HCT116 (cell line): ENCODE data around the gene WNT16. TPM values are rescaled to one million over a fixed set of nuclear protein-coding genes. Genes with fewer than 3 reads are reported as not detected.

Experiments
- ATAC-seq: fragments of 200-7000 bp; cut with Tn5 transposase; 2 replicates; pipeline ENCODE4 v1.9.1; 2020; ENCODE audit warnings: mild to moderate bottlenecking, moderate library complexity
- BruUV-seq: library from RNA; stranded (reverse); fragments of 400-500 nt; replicated peaks from 2 replicates; lab custom pipeline; 2021; lab: Mats Ljungman, UMichigan
- CTCF ChIA-PET: fragments of 300-600 bp; sonication (Branson Sonifier 250); formaldehyde crosslinking; loops from one replicate; lab custom pipeline; 2021; ENCODE audit warnings: antibody characterized with exemption; lab: Charles Lee
- POLR2A ChIA-PET: fragments of 300-600, 350-600 bp; sonication (Branson Sonifier 250); formaldehyde crosslinking; loops from one replicate; lab custom pipeline; 2021; ENCODE audit warnings: antibody characterized with exemption; lab: Charles Lee
- RAD21 ChIA-PET, 2 experiments: fragments of 300-600 bp; sonication (Branson Sonifier 250); formaldehyde crosslinking; loops; one replicate each; lab custom pipeline; 2023; ENCODE audit warnings: low total read pairs in 2 of 2; ENCODE audit not compliant: uncharacterized antibody in 2 of 2, unreplicated experiment in 2 of 2, low non-redundant PET in 1 of 2; lab: Charles Lee
- DNase-seq: peaks from one replicate; pipeline ENCODE4 v3.0.0-alpha.2; 2010; ENCODE audit warnings: low read depth, low spot score
- H2AFZ ChIP-seq: fragments of 200-600 bp; shearing (Covaris generic), sonication (generic); 2 replicates; pipeline ENCODE4 v1.6.1; 2017; ENCODE audit warnings: low read depth, mixed run types, mixed read lengths, antibody characterized with exemption, low read length; ENCODE audit not compliant: poor library complexity, severe bottlenecking
- H3K27ac ChIP-seq: 2 replicates; pipeline ENCODE4 v1.5.1; 2012; ENCODE audit warnings: low read depth, low read length
- H3K27me3 ChIP-seq: fragments of 200-600 bp; sonication (generic); 2 replicates; pipeline ENCODE4 v1.6.1; 2016; ENCODE audit warnings: mixed run types, low read length, mixed read lengths; ENCODE audit not compliant: insufficient read depth
- H3K36me3 ChIP-seq, 2 experiments: fragments of 200-500 bp in 1 of 2; fragments of 200-600 bp in 1 of 2; sonication (Bioruptor generic) in 1 of 2; sonication (generic) in 1 of 2; 2 replicates each; pipeline versions ENCODE4 v1.5.1 to v1.6.1; 2014 to 2016; ENCODE audit warnings: low read length in 2 of 2, inconsistent platforms in 1 of 2, mixed read lengths in 1 of 2, mixed run types in 1 of 2; ENCODE audit not compliant: insufficient read depth in 2 of 2, control insufficient read depth in 1 of 2
- H3K4me1 ChIP-seq, 2 experiments: fragments of 200-600 bp in 1 of 2; sonication (generic) in 1 of 2; 2 replicates each; pipeline versions ENCODE4 v1.5.1 to v1.6.1; 2012 to 2017; ENCODE audit warnings: low read length in 2 of 2, inconsistent platforms in 1 of 2, mild to moderate bottlenecking in 1 of 2, mixed read lengths in 1 of 2, mixed run types in 1 of 2, moderate library complexity in 1 of 2; ENCODE audit not compliant: insufficient read depth in 2 of 2, control insufficient read depth in 1 of 2
- H3K4me2 ChIP-seq: fragments of 200-600 bp; sonication (generic); 2 replicates; pipeline ENCODE4 v1.6.1; 2017; ENCODE audit warnings: mixed run types, low read length, mixed read lengths
- H3K4me3 ChIP-seq, 2 experiments: fragments of 200-600 bp in 1 of 2; sonication (generic) in 1 of 2; replicated peaks in 1 of 2; 2 replicates each; pipeline ENCODE4 v1.5.1; 2011 to 2016; ENCODE audit warnings: low read length in 2 of 2, control low read depth in 1 of 2, low read depth in 1 of 2, mild to moderate bottlenecking in 1 of 2, mixed read lengths in 1 of 2, mixed run types in 1 of 2
- H3K79me2 ChIP-seq: fragments of 200-600 bp; sonication (generic); 2 replicates; pipeline ENCODE4 v1.6.1; 2017; ENCODE audit warnings: mild to moderate bottlenecking, mixed run types, low read length, moderate library complexity, mixed read lengths; ENCODE audit not compliant: insufficient read depth
- H3K9ac ChIP-seq: fragments of 200-600 bp; sonication (generic); 2 replicates; pipeline ENCODE4 v1.6.1; 2016; ENCODE audit warnings: low read length, mixed read lengths
- H3K9me2 ChIP-seq: fragments of 200-600 bp; sonication (generic), shearing (Covaris generic); 2 replicates; pipeline ENCODE4 v1.6.1; 2017; ENCODE audit warnings: mixed run types, mild to moderate bottlenecking, moderate library complexity; ENCODE audit not compliant: insufficient read depth
- H3K9me3 ChIP-seq, 2 experiments: fragments of 200-500 bp in 1 of 2; fragments of 200-600 bp in 1 of 2; sonication (Bioruptor generic) in 1 of 2; sonication (generic) in 1 of 2; 2 replicates each; pipeline ENCODE4 v1.6.1; 2014 to 2017; ENCODE audit warnings: low read length in 2 of 2, mixed read lengths in 2 of 2, inconsistent platforms in 1 of 2, low read depth in 1 of 2, mild to moderate bottlenecking in 1 of 2, mixed run types in 1 of 2, moderate library complexity in 1 of 2; ENCODE audit not compliant: control insufficient read depth in 1 of 2, insufficient read depth in 1 of 2
- H4K20me1 ChIP-seq: fragments of 200-600 bp; sonication (generic), shearing (Covaris generic); 2 replicates; pipeline ENCODE4 v1.6.1; 2017; ENCODE audit warnings: mixed run types, mild to moderate bottlenecking, moderate library complexity; ENCODE audit not compliant: insufficient read depth
- CBX3 ChIP-seq: IDR thresholded peaks from 2 replicates; pipeline ENCODE4 v1.6.1; 2012; ENCODE audit warnings: low read depth
- EZH2 ChIP-seq: fragments of 200-600 bp; sonication (generic); IDR thresholded peaks from 2 replicates; pipeline ENCODE4 v1.6.1; 2017; ENCODE audit warnings: antibody characterized with exemption, mixed run types
- JUND ChIP-seq: IDR thresholded peaks from 2 replicates; pipeline ENCODE4 v1.6.1; 2012
- POLR2A ChIP-seq: IDR thresholded peaks from 2 replicates; pipeline ENCODE4 v1.7.0; 2011; ENCODE audit warnings: borderline replicate concordance; ENCODE audit not compliant: insufficient read depth, insufficient read length; ENCODE audit errors: extremely low read depth
- POLR2AphosphoS5 ChIP-seq: IDR thresholded peaks from 2 replicates; pipeline ENCODE4 v1.6.1; 2011; ENCODE audit warnings: mild to moderate bottlenecking, low read depth, low read length, moderate library complexity
- SIN3A ChIP-seq: IDR thresholded peaks from 2 replicates; pipeline ENCODE4 v1.6.1; 2012; ENCODE audit warnings: low read depth
- SRF ChIP-seq: IDR thresholded peaks from 2 replicates; pipeline ENCODE4 v1.6.1; 2012; ENCODE audit warnings: low read depth
- ZFX ChIP-seq: fragments of 450-650 bp; IDR thresholded peaks from 2 replicates; pipeline ENCODE4 v1.6.1; 2017
- intact Hi-C: fragments of 100-400 bp; cut with micrococcal nuclease; formaldehyde crosslinking; loops from 2 replicates; pipeline ENCODE4 v1.10.0; 2022
- total RNA-seq: library from RNA; stranded (reverse); gene quantifications from one replicate; pipeline ENCODE4 v1.2.1, GENCODE V29; 2021; ENCODE audit not compliant: unreplicated experiment

The WNT16 gene
- total RNA-seq, 1 experiment from 2014 or later: 152 TPM

DNA sequence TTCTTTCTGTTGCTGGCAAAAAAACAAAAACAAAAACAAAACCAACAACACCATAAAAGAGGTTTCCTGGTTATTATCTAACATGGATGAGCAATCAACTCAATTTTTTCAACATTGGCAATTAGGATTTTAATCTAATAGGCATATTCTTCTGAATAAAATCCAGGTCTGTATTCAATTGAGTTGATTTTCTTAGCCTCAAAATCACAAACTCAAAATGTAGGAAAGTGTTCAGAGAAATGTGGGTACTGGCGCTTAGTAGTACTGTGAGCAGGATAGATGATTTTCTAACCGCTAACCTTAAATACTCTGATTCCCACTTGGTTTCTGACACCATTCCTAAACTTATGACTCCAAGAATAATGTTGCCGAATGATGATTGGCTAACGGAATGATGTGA lies 5.6 kb downstream of the WNT16 start:
- Histone ChIP-seq H3K36me3 (peaks cover 38 to 58% of the 10 kb centered on the region in 2 experiments), H4K20me1 (no peaks in the 10 kb centered on the region), H3K4me3 (no peak overlapping the region), H3K9me3 (no peaks in the 10 kb centered on the region), H3K79me2 (peaks cover 100% of the 10 kb centered on the region), H3K4me2 (no peak overlapping the region), H3K9me2 (no peaks in the 10 kb centered on the region), H3K9ac (no peak overlapping the region), H3K27ac (peak overlapping the region; percentile 11; the same call in 1 of the 2 replicates), H2AFZ (no peak overlapping the region), H3K4me1 (peaks cover 20 to 61% of the 10 kb centered on the region in 2 experiments; a peak in 3 of 4 replicates), H3K27me3 (no peaks in the 10 kb centered on the region)
- intact Hi-C loops: loop anchor here (5.0 to 10.0 kb wide), 2 partner anchors 207 to 350 kb away; partner anchors contain the start of gene CPED1
- ATAC-seq: no peak
- ChIA-PET POLR2A (no interaction called here), RAD21 (no interaction called here), CTCF (no interaction called here)
- TF ChIP-seq POLR2A: no peak
- TF ChIP-seq CBX3: no peak
- no peak for TF ChIP-seq SRF
- no peak for TF ChIP-seq EZH2
- TF ChIP-seq ZFX: no peak
- TF ChIP-seq POLR2AphosphoS5: peak; percentile 28; the same call in 1 of the 2 replicates
- BruUV-seq: no TSS peak
- DNase-seq: no peak

DNA sequence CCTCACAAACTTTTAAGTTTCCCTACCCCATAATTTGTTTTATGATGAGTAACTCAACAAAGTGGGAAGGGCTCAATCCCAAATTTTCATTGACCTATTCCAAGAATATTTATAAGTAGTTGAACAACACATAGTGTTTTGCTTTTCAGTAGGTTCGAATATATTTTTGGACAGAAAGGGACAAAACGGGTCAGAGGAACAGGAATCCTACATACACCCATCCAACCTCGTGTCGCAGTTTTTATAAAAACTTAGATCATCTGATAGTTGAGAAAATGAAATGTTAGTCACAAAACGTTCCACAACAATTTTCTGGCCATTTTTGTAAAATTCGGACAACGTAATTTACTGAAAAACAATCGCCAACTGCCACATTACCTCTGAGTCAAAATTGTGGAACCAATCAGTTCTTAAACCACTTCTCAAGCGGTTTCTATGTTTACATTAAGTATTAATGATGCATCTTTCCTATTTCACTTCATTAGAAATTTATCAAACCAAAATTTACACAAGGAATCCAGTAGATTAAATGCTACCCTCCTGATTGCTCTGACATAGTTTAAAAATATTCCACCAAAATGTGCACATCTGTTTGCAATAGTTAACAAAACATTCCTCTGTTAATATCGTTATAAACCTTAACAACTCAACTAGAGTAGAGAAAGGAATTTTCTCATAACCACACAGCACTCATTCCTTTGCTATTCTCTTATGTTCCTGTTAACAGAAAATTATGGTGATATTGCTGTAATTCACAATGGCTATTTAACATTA lies 6.3 kb downstream of the WNT16 start:
- intact Hi-C loops: loop anchor here (5.0 to 10.0 kb wide), 3 partner anchors 208 to 383 kb away; partner anchors contain the start of genes CPED1 and ING3
- H2AFZ ChIP-seq: no peak overlapping the region
- no peak overlapping the region for H3K4me3 ChIP-seq
- peaks cover 20 to 68% of the 10 kb centered on the region in 2 experiments; a peak in 3 of 4 replicates for H3K4me1 ChIP-seq
- H3K4me2 ChIP-seq: no peak overlapping the region; the same call in 1 of the 2 replicates
- no peak overlapping the region for H3K9ac ChIP-seq
- no peaks in the 10 kb centered on the region for H3K9me2 ChIP-seq
- RAD21 ChIA-PET: no interaction called here
- DNase-seq: no peak
- H3K27me3 ChIP-seq: no peaks in the 10 kb centered on the region
- no TSS peak for BruUV-seq
- peaks cover 43 to 58% of the 10 kb centered on the region in 2 experiments for H3K36me3 ChIP-seq
- no peaks in the 10 kb centered on the region for H4K20me1 ChIP-seq
- POLR2A ChIA-PET: no interaction called here
- 0 out of 2 replicates have a peak, but pooled peaks have one; percentile 9 for TF ChIP-seq JUND
- no peak for TF ChIP-seq SIN3A
- TF ChIP-seq, all 23 proteins: peak for 1
- Histone ChIP-seq H3K9me3 (no peaks in the 10 kb centered on the region), H3K27ac (peak overlapping the region; percentile 8; the same call in 1 of the 2 replicates), H3K79me2 (peaks cover 100% of the 10 kb centered on the region)
- CTCF ChIA-PET: no interaction called here
- no peak for ATAC-seq
